Keratinocyte (primary cell): Measurements from ENCODE around the gene FABP6. TPM values are rescaled to one million over a fixed set of nuclear protein-coding genes. Genes with fewer than 3 reads are reported as not detected.

ENCODE experiments used
- DNase-seq: peaks from one replicate; pipeline ENCODE4 v3.0.0-alpha.2; 2011; ENCODE audit warnings: low read depth, missing footprints, low spot score
- FAIRE-seq: peaks from 2 replicates; lab custom pipeline; 2011; peaks lifted over from hg19 to GRCh38; lab: Jason Lieb, UNC
- H2AFZ ChIP-seq: 2 replicates; pipeline ENCODE4 v1.6.0; 2012; ENCODE audit warnings: low read length, control low read depth, inconsistent platforms; ENCODE audit not compliant: control insufficient read depth
- H3K27ac ChIP-seq: 2 replicates; pipeline ENCODE4 v1.5.1; 2011; ENCODE audit warnings: low read length; ENCODE audit not compliant: control insufficient read depth, insufficient read depth
- H3K27me3 ChIP-seq: 3 replicates; pipeline ENCODE4 v1.6.0; 2011; ENCODE audit warnings: low read length; ENCODE audit not compliant: control insufficient read depth, insufficient read depth; ENCODE audit errors: extremely low read depth
- H3K36me3 ChIP-seq, 2 experiments: 2 replicates in 1 of 2; 3 replicates in 1 of 2; pipeline ENCODE4 v1.5.1; 2011; ENCODE audit warnings: low read length in 2 of 2, mild to moderate bottlenecking in 1 of 2; ENCODE audit not compliant: control insufficient read depth in 2 of 2, insufficient read depth in 2 of 2; ENCODE audit errors: extremely low read depth in 1 of 2
- H3K4me1 ChIP-seq: 3 replicates; pipeline ENCODE4 v1.5.1; 2011; ENCODE audit warnings: low read length; ENCODE audit not compliant: control insufficient read depth, insufficient read depth; ENCODE audit errors: extremely low read depth
- H3K4me2 ChIP-seq: 3 replicates; pipeline ENCODE4 v1.6.0; 2011; ENCODE audit warnings: low read depth, low read length; ENCODE audit not compliant: control insufficient read depth, insufficient read depth; ENCODE audit errors: extremely low read depth
- H3K4me3 ChIP-seq, 3 experiments: fragments of 200-600 bp in 1 of 3; sonication (generic) in 1 of 3; 2 replicates in 2 of 3; 3 replicates in 1 of 3; pipeline ENCODE4 v1.5.1; 2011 to 2016; ENCODE audit warnings: low read length in 3 of 3, mild to moderate bottlenecking in 3 of 3, control low read depth in 2 of 3, inconsistent platforms in 1 of 3, low read depth in 1 of 3, mixed read lengths in 1 of 3, mixed run types in 1 of 3, moderate library complexity in 1 of 3; ENCODE audit not compliant: control insufficient read depth in 2 of 3, insufficient read depth in 2 of 3; ENCODE audit errors: extremely low read depth in 1 of 3
- H3K79me2 ChIP-seq: 2 replicates; pipeline ENCODE4 v1.6.0; 2012; ENCODE audit warnings: low read length; ENCODE audit not compliant: control insufficient read depth, insufficient read depth
- H3K9ac ChIP-seq: 3 replicates; pipeline ENCODE4 v1.6.0; 2011; ENCODE audit warnings: low read length; ENCODE audit not compliant: control insufficient read depth, insufficient read depth; ENCODE audit errors: extremely low read depth
- H3K9me1 ChIP-seq: 3 replicates; pipeline ENCODE4 v1.6.0; 2011; ENCODE audit warnings: low read length; ENCODE audit not compliant: control insufficient read depth, insufficient read depth; ENCODE audit errors: extremely low read depth
- H3K9me3 ChIP-seq: 2 replicates; pipeline ENCODE4 v1.5.1; 2012; ENCODE audit warnings: low read depth, low read length; ENCODE audit not compliant: control insufficient read depth
- H4K20me1 ChIP-seq: 3 replicates; pipeline ENCODE4 v1.6.0; 2011; ENCODE audit warnings: low read length; ENCODE audit not compliant: control insufficient read depth, insufficient read depth; ENCODE audit errors: extremely low read depth
- CTCF ChIP-seq, 3 experiments: IDR thresholded peaks in 1 of 3; conservative IDR thresholded peaks in 1 of 3; optimal IDR thresholded peaks in 1 of 3; 2 replicates in 2 of 3; 3 replicates in 1 of 3; pipeline versions ENCODE3 to v1.5.1; 2011; ENCODE audit warnings: low read length in 3 of 3, mild to moderate bottlenecking in 3 of 3, moderate library complexity in 2 of 3, control low read depth in 1 of 3, inconsistent platforms in 1 of 3; ENCODE audit not compliant: insufficient read depth in 2 of 3; ENCODE audit errors: extremely low read depth in 1 of 3
- EZH2 ChIP-seq: IDR thresholded peaks from one replicate; pipeline ENCODE4 v1.6.1; 2012; ENCODE audit warnings: inconsistent platforms, mild to moderate bottlenecking, low read length, moderate library complexity
- dilution Hi-C: fragments of 300-500 bp; cut with MboI; formaldehyde crosslinking; loops from one replicate; pipeline ENCODE4 v1.7.0; 2020; ENCODE audit warnings: low sequenced_read_pairs; ENCODE audit not compliant: extremely low pct_ligation_motif_present
- polyA plus RNA-seq, 5 experiments: library from polyadenylated mRNA; depleted of rRNA in 3 of 5; stranded (reverse) in 3 of 5; stranded (forward) in 1 of 5; unstranded in 1 of 5; fragments of >200 nt; gene quantifications; 1 replicate in 1 of 5; 2 replicates in 3 of 5; 3 replicates in 1 of 5; pipeline versions ENCODE4 v1.2.1 to v1.2.3, GENCODE V29; 2011 to 2012; ENCODE audit warnings: missing spikeins in 2 of 5, low read depth in 1 of 5, low replicate concordance in 1 of 5

FABP6 gene
- polyA plus RNA-seq, 1 donor (not counting 4 experiments of a cell fraction or from before 2014, with no cell fraction given), result 0.25 TPM

GRCh38 chr5:160254706-160255105 lies 25.4 kb downstream of the FABP6 start:
- Histone ChIP-seq H3K79me2 (no peaks in the 10 kb centered on the region), H3K9me1 (no peaks in the 10 kb centered on the region), H3K9me3 (no peaks in the 10 kb centered on the region), H4K20me1 (no peaks in the 10 kb centered on the region), H3K9ac (no peak overlapping the region), H3K4me1 (no peaks in the 10 kb centered on the region), H2AFZ (no peak overlapping the region), H3K27ac (no peak overlapping the region), H3K4me2 (no peak overlapping the region), H3K4me3 (no peak overlapping the region), H3K36me3 (peaks cover 0 to 7% of the 10 kb centered on the region in 2 experiments), H3K27me3 (no peaks in the 10 kb centered on the region)
- FAIRE-seq (no peak), DNase-seq (no peak)
- dilution Hi-C loops, result no loop called here
- TF ChIP-seq CTCF (optimal IDR thresholded peaks at IDR 0.05 in 1 of 3, IDR thresholded peaks at IDR 0.05 in 1 of 3, conservative IDR thresholded peaks at IDR 0.05 in 1 of 3; ENCODE audit: extremely low read depth in 1 of 3, insufficient read depth in 2 of 3, low read length in 3 of 3) (no peak), EZH2 (no peak)

GRCh38 chr5:160259341-160259740 lies 30.0 kb downstream of the FABP6 start:
- FAIRE-seq, result no peak

More at GRCh38 chr5:160259341-160259740, 30.0 kb downstream of the FABP6 start:
- H4K20me1 ChIP-seq, result no peaks in the 10 kb centered on the region
- H3K9ac ChIP-seq, result no peak overlapping the region
- no peaks in the 10 kb centered on the region for H3K4me1 ChIP-seq
- H3K9me3 ChIP-seq, result no peaks in the 10 kb centered on the region
- no peak overlapping the region for H3K27ac ChIP-seq
- no peaks in the 10 kb centered on the region for H3K79me2 ChIP-seq
- no peak overlapping the region for H3K4me3 ChIP-seq
- no peak overlapping the region for H3K4me2 ChIP-seq
- no peaks in the 10 kb centered on the region for H3K27me3 ChIP-seq
- dilution Hi-C loops, result no loop called here
- DNase-seq, result no peak
- H3K36me3 ChIP-seq, result peaks cover 0 to 2% of the 10 kb centered on the region in 2 experiments
- TF ChIP-seq CTCF (optimal IDR thresholded peaks at IDR 0.05 in 1 of 3, IDR thresholded peaks at IDR 0.05 in 1 of 3, conservative IDR thresholded peaks at IDR 0.05 in 1 of 3; ENCODE audit: extremely low read depth in 1 of 3, insufficient read depth in 2 of 3, low read length in 3 of 3) (no peak), EZH2 (no peak)
- H3K9me1 ChIP-seq, result no peaks in the 10 kb centered on the region
- no peak overlapping the region for H2AFZ ChIP-seq
